K562 (cell line): ENCODE data around the gene PRKCQ. TPM values are rescaled to one million over a fixed set of nuclear protein-coding genes. Genes with fewer than 3 reads are reported as not detected.

ENCODE experiments used
- ATAC-seq: fragments of 200-7000 bp; cut with Tn5 transposase; 3 replicates; pipeline ENCODE4 v1.9.1; 2020; ENCODE audit warnings: moderate library complexity
- BruUV-seq: library from RNA; stranded (reverse); fragments of 400-500 nt; replicated peaks from 2 replicates; lab custom pipeline; 2021; lab: Mats Ljungman, UMichigan
- CTCF ChIA-PET: fragments of 300-600 bp; formaldehyde crosslinking; extraction: SDS; loops from one replicate; lab custom pipeline; 2021; ENCODE audit warnings: low intra/inter-chr PET ratio; lab: Yijun Ruan, JAX
- POLR2A ChIA-PET: fragments of 300-600, 350-650 bp; sonication (Branson Sonifier 250); formaldehyde crosslinking; extraction: SDS; loops from one replicate; lab custom pipeline; 2021; ENCODE audit warnings: antibody characterized with exemption, inconsistent platforms; lab: Yijun Ruan, JAX
- DNase-seq, 4 experiments: peaks; one replicate each; pipeline versions ENCODE4 v3.0.0 to v3.0.0-alpha.2; 2011 to 2018; ENCODE audit warnings: low spot score in 3 of 4, mixed read lengths in 3 of 4; ENCODE audit errors: extremely low read depth in 1 of 4
- FAIRE-seq: peaks from 2 replicates; lab custom pipeline; 2011; peaks lifted over from hg19 to GRCh38; lab: Jason Lieb, UNC
- H2AFZ ChIP-seq: 2 replicates; pipeline ENCODE4 v1.6.0; 2011; ENCODE audit warnings: low read depth, low read length, control low read depth, inconsistent platforms
- H3K27ac ChIP-seq: fragments of 200-600 bp; 3 replicates; pipeline ENCODE4 v1.8.0; 2011; ENCODE audit warnings: low read depth, mild to moderate bottlenecking, control low read depth, inconsistent platforms, low read length, moderate library complexity, mixed read lengths; ENCODE audit errors: extremely low read depth
- H3K27me3 ChIP-seq, 2 experiments: fragments of 300-600 bp in 1 of 2; 2 replicates in 1 of 2; 3 replicates in 1 of 2; pipeline versions ENCODE4 v1.6.0 to v1.8.0; 2011; ENCODE audit warnings: inconsistent platforms in 2 of 2, low read length in 2 of 2, mild to moderate bottlenecking in 1 of 2, mixed read lengths in 1 of 2, moderate library complexity in 1 of 2; ENCODE audit not compliant: control insufficient read depth in 2 of 2, insufficient read depth in 2 of 2
- H3K36me3 ChIP-seq: fragments of 300-600 bp; 3 replicates; pipeline ENCODE4 v1.8.0; 2011; ENCODE audit warnings: mild to moderate bottlenecking, low read length, inconsistent platforms; ENCODE audit not compliant: control insufficient read depth, insufficient read depth
- H3K4me1 ChIP-seq, 2 experiments: fragments of 200-600 bp in 1 of 2; replicated peaks in 1 of 2; 2 replicates in 1 of 2; 3 replicates in 1 of 2; pipeline versions ENCODE4 v1.5.1 to v1.8.0; 2011; ENCODE audit warnings: inconsistent platforms in 2 of 2, low read length in 2 of 2, mild to moderate bottlenecking in 1 of 2, mixed read lengths in 1 of 2, moderate library complexity in 1 of 2; ENCODE audit not compliant: control insufficient read depth in 2 of 2, insufficient read depth in 2 of 2
- H3K4me2 ChIP-seq: 2 replicates; pipeline ENCODE4 v1.6.1; 2011; ENCODE audit warnings: low read length, control low read depth, inconsistent platforms, mixed read lengths; ENCODE audit not compliant: insufficient read depth
- H3K4me3 ChIP-seq: fragments of 200-600 bp; sonication (generic), shearing (Covaris generic); 2 replicates; pipeline ENCODE4 v1.5.1; 2016; ENCODE audit warnings: control low read depth, inconsistent platforms
- H3K79me2 ChIP-seq: fragments of 200-600 bp; 3 replicates; pipeline ENCODE4 v1.8.0; 2011; ENCODE audit warnings: low read length, inconsistent platforms; ENCODE audit not compliant: control insufficient read depth, insufficient read depth
- H3K9ac ChIP-seq, 2 experiments: 2 replicates each; pipeline versions ENCODE4 v1.6.0 to v1.6.1; 2011; ENCODE audit warnings: low read depth in 2 of 2, low read length in 2 of 2, control low read depth in 1 of 2, inconsistent platforms in 1 of 2, mild to moderate bottlenecking in 1 of 2, mixed read lengths in 1 of 2; ENCODE audit not compliant: insufficient read depth in 1 of 2
- H3K9me1 ChIP-seq: one replicate; pipeline ENCODE4 v1.6.0; 2011; ENCODE audit warnings: inconsistent platforms, mild to moderate bottlenecking, low read length, moderate library complexity; ENCODE audit not compliant: control insufficient read depth, insufficient read depth
- H3K9me3 ChIP-seq: replicated peaks from 2 replicates; pipeline ENCODE4 v1.5.1; 2011; ENCODE audit warnings: low read depth, low read length, inconsistent platforms; ENCODE audit not compliant: control insufficient read depth, insufficient read depth
- H4K20me1 ChIP-seq: replicated peaks from 2 replicates; pipeline ENCODE4 v1.6.1; 2011; ENCODE audit warnings: low read length, inconsistent platforms, mixed read lengths; ENCODE audit not compliant: control insufficient read depth, insufficient read depth
- GABPA ChIP-seq: fragments of 200-800 bp; sonication (Bioruptor generic); conservative IDR thresholded peaks from 2 replicates; pipeline ENCODE4 v1.6.1; 2016; ENCODE audit warnings: low read depth, missing genetic modification characterization, missing compliant biosample characterization
- HNRNPH1 ChIP-seq: fragments of 200-400 bp; formaldehyde crosslinking; optimal IDR thresholded peaks from 2 replicates; pipeline ENCODE3; 2017; ENCODE audit warnings: low read depth, mild to moderate bottlenecking, low read length, moderate library complexity
- MYC ChIP-seq, 2 experiments: fragments of 250-450 bp in 1 of 2; sonication (Bioruptor Pico) in 1 of 2; IDR thresholded peaks; 2 replicates each; pipeline versions ENCODE4 v1.5.1 to v1.6.1; 2012 to 2021; ENCODE audit warnings: low read depth in 2 of 2, borderline replicate concordance in 1 of 2, improper control_type of control experiment in 1 of 2, low read length in 1 of 2, mild to moderate bottlenecking in 1 of 2, moderate library complexity in 1 of 2
- SREBF2 ChIP-seq: sonication (generic); formaldehyde crosslinking; IDR thresholded peaks from 2 replicates; pipeline ENCODE4 v1.4.0; 2020; ENCODE audit warnings: mild to moderate bottlenecking, missing genetic modification reagents
- ZBTB12 ChIP-seq: fragments of 250-450 bp; sonication (Bioruptor Pico); IDR thresholded peaks from 2 replicates; pipeline ENCODE4 v1.4.0; 2020
- ZNF24 ChIP-seq: fragments of 450-650 bp; IDR thresholded peaks from 2 replicates; pipeline ENCODE4 v1.6.1; 2016
- in situ Hi-C: fragments of 300-500 bp; cut with MboI; formaldehyde crosslinking; loops from 4 replicates; pipeline ENCODE4 v1.15.0; 2018; ENCODE audit warnings: inconsistent platforms, mixed read lengths
- intact Hi-C: fragments of 100-400 bp; cut with micrococcal nuclease; formaldehyde crosslinking; loops from 2 replicates; pipeline ENCODE4 v1.14.2; 2022
- polyA plus RNA-seq, 8 experiments: library from polyadenylated mRNA; depleted of rRNA in 4 of 8; stranded (reverse) in 5 of 8; unstranded in 3 of 8; fragments of >200 nt; fragmentation: Nextera tagmentation in 2 of 8; fragmentation: Illumina TruSeq in 1 of 8; extraction: Ambion mirVana in 2 of 8; extraction: Trizol in 1 of 8; gene quantifications; 2 replicates each; pipeline versions ENCODE4 v1.2.1 to v1.2.3, GENCODE V29; 2011 to 2014; ENCODE audit warnings: inconsistent platforms in 1 of 8, missing spikeins in 1 of 8
- total RNA-seq, 7 experiments: library from RNA; depleted of rRNA in 6 of 7; stranded (reverse); fragments of >200 nt in 6 of 7; fragmentation: Illumina TruSeq in 2 of 7; extraction: Trizol in 2 of 7; gene quantifications; 2 replicates each; pipeline versions ENCODE4 v1.2.1 to v1.2.3, GENCODE V29; 2011 to 2021; ENCODE audit warnings: low replicate concordance in 1 of 7

PRKCQ gene
- total and polyA plus RNA-seq, 9 of the 15 experiments (the other 6 are each of a cell fraction or from before 2014, with no cell fraction given), result 4.4 to 23.3 (median 14.6) TPM

GRCh38 chr10:6609625-6610024 is 29.5 kb upstream of the PRKCQ start:
- no peaks in the 10 kb centered on the region for H3K36me3 ChIP-seq
- H2AFZ ChIP-seq, result no peak overlapping the region
- H3K4me3 ChIP-seq, result no peak overlapping the region
- DNase-seq, result no peak
- ATAC-seq, result no peak
- H3K79me2 ChIP-seq, result no peaks in the 10 kb centered on the region
- H3K9ac ChIP-seq, result no peak overlapping the region
- no peak for FAIRE-seq
- no peaks in the 10 kb centered on the region for H4K20me1 ChIP-seq
- in situ Hi-C loops (no loop called here), intact Hi-C loops (no loop called here)
- no peaks in the 10 kb centered on the region for H3K4me1 ChIP-seq
- no peaks in the 10 kb centered on the region for H3K9me1 ChIP-seq
- no peak overlapping the region for H3K27ac ChIP-seq
- H3K9me3 ChIP-seq, result no peaks in the 10 kb centered on the region
- no TSS peak for BruUV-seq
- no peak overlapping the region for H3K4me2 ChIP-seq
- ChIA-PET CTCF (no interaction called here), POLR2A (no interaction called here)
- H3K27me3 ChIP-seq, result 0 out of 5 replicates have a peak, but pooled peaks cover 0 to 2% of the 10 kb centered on the region in 2 experiments
- TF ChIP-seq HNRNPH1, result no peak
- no peak for TF ChIP-seq ZBTB12 (CRISPR knock-in tag)
- TF ChIP-seq GABPA (tag), result no peak
- TF ChIP-seq ZNF24, result no peak
- TF ChIP-seq SREBF2 (CRISPR knock-in tag), result no peak
- no peak for TF ChIP-seq MYC (IDR thresholded peaks at IDR 0.05; ENCODE audit: low read depth, low read length)
- TF ChIP-seq MYC (CRISPR knock-in tag; IDR thresholded peaks at IDR 0.05; ENCODE audit: borderline replicate concordance, low read depth), result no peak
